Measurements from ENCODE around the gene PLEKHG3. TPM values are rescaled to one million over a fixed set of nuclear protein-coding genes. Genes with fewer than 3 reads are reported as not detected.
A peak's percentile ranks its signal among the peaks of the same experiment; 100 is the strongest.

The PLEKHG3 gene
- total RNA-seq, 2 donors from 2014 or later, result 79.3 to 90.1 TPM

DNA sequence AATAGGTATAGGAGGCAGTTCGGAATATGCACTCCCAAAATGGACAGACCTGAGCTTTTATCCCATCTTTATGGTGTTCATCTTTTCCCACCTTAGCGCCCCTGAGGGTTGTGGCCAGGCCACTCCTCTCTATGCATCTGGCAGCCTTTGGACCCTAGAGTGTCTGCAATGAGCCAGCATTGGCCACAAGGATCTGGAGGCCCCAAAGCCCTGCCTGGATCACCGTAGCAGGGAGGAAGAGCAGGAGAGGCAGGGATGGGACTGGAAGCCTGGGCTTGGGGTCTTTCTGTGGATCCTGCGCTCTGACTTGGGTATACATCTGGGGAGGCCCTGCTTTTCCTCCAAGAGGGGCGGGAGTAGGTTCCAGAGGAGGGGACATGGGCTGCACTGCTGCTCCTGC, 52.5 kb downstream of the PLEKHG3 start:
- ATAC-seq (no peak), DNase-seq (no peak)
- intact Hi-C loops (cut with DNase I, micrococcal nuclease), result loop anchor here in 1 of 2 donors (10.0 kb wide), 1 partner anchor 82 kb away; no protein-coding TSS in a partner anchor

GRCh38 chr14:64757601-64758000, 53.4 kb downstream of the PLEKHG3 start:
- ATAC-seq (no peak), DNase-seq (no peak)
- intact Hi-C loops (cut with DNase I, micrococcal nuclease), result loop anchor here in 1 of 2 donors (10.0 kb wide), 1 partner anchor 83 kb away; no protein-coding TSS in a partner anchor

GRCh38 chr14:64758025-64758521, 53.8 kb downstream of the PLEKHG3 start:
- ATAC-seq (peak; percentile 33), DNase-seq (peak in 1 of 2 donors; percentile 51)
- intact Hi-C loops (cut with DNase I, micrococcal nuclease), result loop anchor here in 1 of 2 donors (10.0 kb wide), 1 partner anchor 83 kb away; no protein-coding TSS in a partner anchor

DNA sequence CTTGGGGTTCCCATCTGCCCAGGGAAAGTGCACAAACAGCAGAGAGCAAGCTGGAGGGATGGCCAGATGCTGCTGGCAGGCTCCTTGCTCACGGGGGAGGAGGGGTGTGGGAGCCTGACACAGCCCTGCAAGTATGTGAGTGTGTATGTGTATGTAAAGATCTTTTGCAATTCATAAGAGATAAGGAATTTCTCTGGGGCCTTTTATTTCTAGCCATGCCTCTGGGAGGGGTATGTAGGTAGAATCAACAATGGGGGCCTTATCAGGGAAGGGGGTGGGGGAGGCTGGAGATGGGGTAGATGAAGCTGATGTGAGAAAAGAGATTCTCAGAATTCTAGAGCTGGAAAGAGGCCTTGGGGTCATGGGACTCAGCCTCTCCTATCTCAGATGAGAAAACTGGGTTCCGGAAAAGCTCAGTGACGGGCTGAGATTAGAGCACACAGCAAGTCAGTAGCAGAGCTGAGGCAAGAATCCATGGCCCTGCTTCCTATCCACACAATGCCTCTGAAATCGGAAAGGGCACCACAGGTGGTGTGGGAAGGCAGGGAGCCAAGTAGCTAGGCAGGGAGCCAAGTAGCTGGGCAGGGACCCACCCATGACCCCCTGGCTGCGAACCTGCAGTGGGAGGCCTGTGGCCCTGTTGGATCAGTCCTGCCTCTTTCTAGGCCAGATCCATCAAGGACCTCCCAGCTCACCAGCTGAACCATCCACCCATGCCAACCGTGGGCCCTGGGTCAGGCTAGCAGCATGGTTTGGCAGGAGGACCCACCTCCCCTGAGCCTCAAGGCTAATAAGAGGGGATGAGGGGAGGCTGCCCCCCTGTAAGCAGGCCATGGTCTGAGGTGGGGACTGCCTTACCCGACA, 54.7 kb downstream of the PLEKHG3 start:
- DNase-seq (no peak), ATAC-seq (no peak)
- intact Hi-C loops (cut with DNase I, micrococcal nuclease), result loop anchor here in 1 of 2 donors (10.0 kb wide), 1 partner anchor 84 kb away; no protein-coding TSS in a partner anchor

DNA sequence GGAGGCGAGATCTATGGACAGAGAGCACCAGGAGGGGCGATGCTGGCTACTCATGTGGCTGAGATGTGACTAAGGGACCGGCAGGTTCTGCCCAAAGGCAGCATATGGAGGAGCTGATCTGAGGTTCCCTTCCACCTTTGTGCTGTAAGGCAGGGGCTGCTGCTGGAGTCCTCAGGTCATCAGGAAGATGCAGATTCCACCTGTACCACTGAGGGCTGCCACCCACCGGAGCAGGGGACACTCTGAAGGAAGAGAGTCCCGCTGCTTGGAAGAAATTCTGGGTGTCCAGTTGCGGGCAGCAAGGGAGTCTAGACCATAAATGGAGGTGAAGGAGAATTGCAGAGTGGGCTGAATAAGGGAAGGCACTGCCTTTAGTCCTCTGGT, 55.3 kb downstream of the PLEKHG3 start:
- DNase-seq (no peak), ATAC-seq (no peak)
- intact Hi-C loops (cut with DNase I, micrococcal nuclease), result loop anchor here in 1 of 2 donors (10.0 kb wide), 1 partner anchor 85 kb away; no protein-coding TSS in a partner anchor

GRCh38 chr14:64760146-64760755, 56.0 kb downstream of the PLEKHG3 start:
- intact Hi-C loops (cut with DNase I, micrococcal nuclease), result loop anchor here in 1 of 2 donors (5.0 kb wide), 1 partner anchor 88 kb away; no protein-coding TSS in a partner anchor

DNA sequence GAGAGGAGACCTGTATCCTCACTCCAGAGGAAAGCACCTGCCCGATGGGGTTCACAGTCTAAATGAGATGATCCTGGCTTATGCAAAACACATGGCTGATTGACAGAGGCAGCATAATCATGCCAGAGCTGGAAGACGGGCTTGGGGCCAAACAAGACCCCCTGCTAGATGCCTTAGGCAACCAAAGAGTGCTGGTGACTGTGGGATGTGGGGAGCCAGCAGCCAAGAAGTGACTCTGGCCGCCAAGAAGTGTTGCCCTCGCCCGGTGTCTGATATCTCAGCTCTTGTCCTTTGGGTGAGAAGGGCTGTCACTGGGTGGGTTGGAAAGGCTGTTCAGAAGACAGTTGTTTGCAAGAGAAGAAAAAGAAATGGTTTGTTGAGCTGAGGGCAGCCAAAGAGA, 56.7 kb downstream of the PLEKHG3 start:
- intact Hi-C loops (cut with DNase I, micrococcal nuclease), result loop anchor here in 1 of 2 donors (5.0 kb wide), 1 partner anchor 89 kb away; no protein-coding TSS in a partner anchor
- ATAC-seq, result no peak

More at GRCh38 chr14:64760146-64760755, 56.0 kb downstream of the PLEKHG3 start:
- ATAC-seq (no peak), DNase-seq (peak in 1 of 2 donors; percentile 78)

DNA sequence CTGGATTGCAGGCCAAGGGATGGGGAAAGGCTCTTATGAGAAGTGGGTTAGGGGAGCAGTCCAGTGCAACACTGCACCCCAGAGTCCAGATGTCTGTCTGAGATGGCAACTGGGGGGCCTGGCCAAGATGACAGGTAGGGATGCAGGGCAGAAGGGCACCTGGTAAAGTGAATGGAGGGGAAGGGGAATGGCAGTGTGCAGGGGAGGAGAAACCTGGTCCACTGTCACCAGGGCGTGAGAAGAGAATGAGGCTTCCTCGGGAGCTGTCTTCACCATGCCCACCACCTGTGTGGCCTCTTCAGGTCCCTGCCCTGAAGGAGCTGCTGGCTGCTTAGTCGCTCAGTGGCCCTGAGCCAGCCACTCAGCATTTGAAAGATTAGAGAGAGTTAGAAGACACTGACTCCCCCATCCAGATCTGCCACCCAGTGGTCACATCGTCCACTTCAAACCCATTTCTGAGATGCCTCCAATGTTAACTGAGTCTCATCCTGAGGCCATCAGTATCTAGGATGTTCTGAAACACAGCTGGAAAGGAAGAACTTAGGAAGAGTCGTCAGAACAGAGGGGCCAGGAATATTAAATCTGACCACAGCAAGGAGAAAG, 57.3 kb downstream of the PLEKHG3 start:
- intact Hi-C loops (cut with DNase I, micrococcal nuclease), result loop anchor here in 1 of 2 donors (5.0 kb wide), 1 partner anchor 89 kb away; no protein-coding TSS in a partner anchor
- ATAC-seq (peak; percentile 1), DNase-seq (no peak)

More for the DNA sequence above, 56.7 kb downstream of the PLEKHG3 start:
- no peak for DNase-seq

GRCh38 chr14:64762044-64763034, 58.1 kb downstream of the PLEKHG3 start:
- DNase-seq (peak; percentile 86 to 88), ATAC-seq (peak; percentile 66)
- intact Hi-C loops (cut with DNase I, micrococcal nuclease), result loop anchor here in 1 of 2 donors (5.0 kb wide), 1 partner anchor 90 kb away; no protein-coding TSS in a partner anchor

- intact Hi-C loops (cut with DNase I, micrococcal nuclease), result loop anchor here in 1 of 2 donors (5.0 kb wide), 1 partner anchor 91 kb away; no protein-coding TSS in a partner anchor
- no peak for ATAC-seq
- DNase-seq, result no peak
Observed at GRCh38 chr14:64763085-64763782, 59.0 kb downstream of the PLEKHG3 start.

DNA sequence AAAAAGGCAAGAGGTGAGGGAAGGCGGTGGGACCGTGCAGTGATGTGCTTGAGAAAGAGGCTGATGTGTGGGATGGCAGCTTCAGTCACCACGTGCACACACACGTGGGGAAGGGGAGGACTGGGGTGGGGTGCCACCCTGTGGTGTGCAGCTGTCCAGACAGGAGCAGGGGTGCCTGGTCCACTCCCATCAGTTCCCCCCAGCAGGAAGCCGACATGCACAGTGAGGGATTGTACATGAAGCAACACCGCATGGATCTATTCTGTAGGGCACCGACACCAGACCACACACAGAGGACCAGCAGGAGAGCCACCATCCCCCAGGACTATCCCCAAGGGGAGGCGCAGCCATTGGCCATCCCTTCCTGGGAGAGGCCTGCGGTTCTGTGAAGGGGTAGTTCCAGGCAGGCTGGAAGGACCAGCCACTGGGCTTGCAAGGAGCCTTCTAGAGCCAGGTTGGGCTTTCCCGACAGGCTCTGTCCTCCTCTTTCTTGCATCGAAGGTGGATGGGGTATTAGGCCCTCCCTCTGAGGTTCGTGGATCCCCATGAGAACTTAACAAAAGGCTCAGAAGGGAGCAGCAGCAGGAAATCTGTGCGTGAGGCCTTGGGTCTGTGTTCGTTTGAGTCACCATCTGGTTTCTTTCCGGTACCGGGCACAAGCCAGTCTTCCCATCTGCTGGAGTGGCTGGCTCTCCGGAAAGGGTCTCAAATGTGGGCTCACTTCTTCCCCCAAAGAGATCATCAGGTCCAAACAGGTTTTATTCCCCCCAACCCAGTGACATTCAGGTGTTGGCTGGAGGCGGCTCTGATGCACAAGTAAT, 59.8 kb downstream of the PLEKHG3 start:
- ATAC-seq, result no peak
- intact Hi-C loops (cut with DNase I, micrococcal nuclease), result loop anchor here in 1 of 2 donors (5.0 kb wide), 1 partner anchor 92 kb away; no protein-coding TSS in a partner anchor
- no peak for DNase-seq

DNA sequence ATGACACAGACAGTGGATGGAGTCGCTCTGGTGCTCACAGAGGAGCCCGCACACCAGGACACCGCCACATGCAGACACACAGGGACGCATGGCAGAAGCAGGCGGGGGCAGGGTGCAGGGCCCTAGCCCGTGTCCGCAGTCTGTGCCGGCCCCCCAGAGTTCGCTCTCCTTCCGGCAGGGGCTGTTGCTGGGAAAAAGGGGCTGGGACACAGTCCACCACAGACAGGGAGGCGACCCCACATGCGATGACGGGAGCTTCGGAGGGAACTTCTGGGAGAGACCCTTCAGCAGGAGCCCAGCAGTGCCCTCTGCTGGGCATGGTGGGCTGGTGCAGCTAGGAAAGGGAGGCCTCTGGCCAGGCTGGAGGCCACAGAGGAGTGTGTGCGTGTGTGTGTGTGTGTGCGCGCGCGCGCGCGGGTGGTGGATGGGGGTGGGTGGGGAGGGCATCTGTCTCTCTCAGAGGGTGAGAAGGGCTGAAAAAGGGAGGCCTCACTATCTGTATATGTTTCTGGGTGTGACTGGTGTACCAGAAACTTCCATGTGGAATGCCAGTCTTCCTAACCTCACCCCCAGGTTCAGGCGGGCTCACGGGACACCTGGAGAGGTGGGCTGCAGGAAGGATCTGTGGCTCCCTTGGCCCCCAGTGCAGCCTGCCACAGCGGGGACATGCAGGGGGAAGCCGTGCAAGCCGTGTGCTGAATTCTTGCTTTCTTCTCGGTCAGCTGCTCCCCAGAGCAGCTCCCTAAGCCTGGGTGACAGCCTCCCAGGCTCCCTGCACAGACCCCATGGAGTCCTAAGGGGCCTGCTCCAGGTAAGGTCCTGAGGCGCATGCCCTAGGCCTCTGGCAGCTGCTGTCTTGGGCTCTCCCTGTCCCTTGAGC, 60.7 kb downstream of the PLEKHG3 start:
- ATAC-seq (peak; percentile 55), DNase-seq (peak; percentile 58 to 68)
- intact Hi-C loops (cut with DNase I, micrococcal nuclease), result loop anchor here in 1 of 2 donors (5.0 kb wide), 1 partner anchor 93 kb away; no protein-coding TSS in a partner anchor

DNA sequence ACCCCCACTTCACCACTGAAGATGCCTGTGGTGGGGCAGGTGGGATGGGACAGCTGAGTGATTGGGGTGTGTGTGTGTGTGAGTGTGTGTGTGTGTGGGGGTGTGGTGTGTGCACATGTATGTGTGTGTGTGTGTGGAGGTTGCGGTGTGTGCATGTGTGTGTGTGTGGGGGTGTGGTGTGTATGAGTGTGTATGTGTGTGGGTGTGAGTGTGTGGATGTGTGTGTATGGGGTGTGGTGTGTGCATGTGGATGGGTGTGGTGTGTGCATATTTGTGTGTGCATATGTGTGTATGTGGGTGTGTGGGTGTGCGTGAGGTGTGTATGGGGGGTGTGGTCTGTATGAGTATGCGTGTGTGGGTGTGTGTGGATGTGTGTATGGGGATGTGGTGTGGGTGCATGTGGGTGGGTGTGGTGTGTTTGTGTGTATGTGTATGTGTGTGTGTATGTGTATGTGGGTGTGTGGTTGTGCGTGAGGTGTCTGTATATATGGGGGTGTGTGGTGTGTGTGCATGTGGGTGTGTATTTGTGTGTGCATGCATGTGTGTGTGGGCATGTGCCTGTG, 61.6 kb downstream of the PLEKHG3 start:
- DNase-seq (no peak), ATAC-seq (no peak)
- intact Hi-C loops (cut with DNase I, micrococcal nuclease), result no loop called here

- ATAC-seq (no peak), DNase-seq (no peak)
- intact Hi-C loops (cut with DNase I, micrococcal nuclease), result no loop called here
Observed at GRCh38 chr14:64766430-64767151, 62.4 kb downstream of the PLEKHG3 start.

All from left colon (tissue), 2 donors.